HepG2 (cell line): Measurements from ENCODE around the gene PSRC1. TPM values are rescaled to one million over a fixed set of nuclear protein-coding genes. Genes with fewer than 3 reads are reported as not detected.

Experiments
- BORCS8-MEF2B ChIP-seq: sonication (generic); formaldehyde crosslinking; IDR thresholded peaks from 2 replicates; pipeline ENCODE4 v1.8.0; 2022; ENCODE audit warnings: mild to moderate bottlenecking, missing genetic modification reagents
- GRHL1 ChIP-seq: sonication (generic); formaldehyde crosslinking; conservative IDR thresholded peaks from 2 replicates; pipeline ENCODE4 v1.8.0; 2022; ENCODE audit warnings: missing genetic modification reagents
- GZF1 ChIP-seq: sonication (generic); formaldehyde crosslinking; IDR thresholded peaks from 2 replicates; pipeline ENCODE4 v1.5.1; 2020; ENCODE audit warnings: mild to moderate bottlenecking, missing genetic modification reagents
- HDAC2 ChIP-seq: sonication (generic); formaldehyde crosslinking; IDR thresholded peaks from 2 replicates; pipeline ENCODE4 v1.4.0; 2020; ENCODE audit warnings: missing genetic modification reagents
- JDP2 ChIP-seq: sonication (generic); formaldehyde crosslinking; IDR thresholded peaks from 2 replicates; pipeline ENCODE4 v1.8.1; 2022; ENCODE audit warnings: missing genetic modification reagents, borderline replicate concordance
- JUN ChIP-seq: sonication (generic); formaldehyde crosslinking; IDR thresholded peaks from 2 replicates; pipeline ENCODE4 v1.4.0; 2020; ENCODE audit warnings: mild to moderate bottlenecking, missing genetic modification reagents
- KLF6 ChIP-seq: IDR thresholded peaks from 2 replicates; pipeline ENCODE4 v1.8.0; 2016; ENCODE audit warnings: missing biosample characterization, missing genetic modification reagents
- MYC ChIP-seq: sonication (generic); formaldehyde crosslinking; IDR thresholded peaks from 2 replicates; pipeline ENCODE4 v1.9.0; 2021; ENCODE audit warnings: missing genetic modification reagents, borderline replicate concordance
- RARA ChIP-seq: IDR thresholded peaks from 2 replicates; pipeline ENCODE4 v1.6.1; 2016; ENCODE audit warnings: missing genetic modification reagents, missing compliant biosample characterization
- RARG ChIP-seq: sonication (generic); formaldehyde crosslinking; IDR thresholded peaks from 2 replicates; pipeline ENCODE4 v1.4.0; 2020; ENCODE audit warnings: low read depth, mild to moderate bottlenecking, missing genetic modification reagents
- RFX1 ChIP-seq: fragments of 450-650 bp; IDR thresholded peaks from 2 replicates; pipeline ENCODE4 v1.6.1; 2017
- TEAD3 ChIP-seq: optimal IDR thresholded peaks from 2 replicates; pipeline ENCODE3; 2016; ENCODE audit warnings: borderline replicate concordance
- TIGD3 ChIP-seq: sonication (generic); formaldehyde crosslinking; IDR thresholded peaks from 2 replicates; pipeline ENCODE4 v1.5.1; 2020; ENCODE audit warnings: mild to moderate bottlenecking, missing genetic modification reagents, borderline replicate concordance
- TSC22D2 ChIP-seq: sonication (generic); formaldehyde crosslinking; IDR thresholded peaks from 2 replicates; pipeline ENCODE4 v1.5.1; 2020; ENCODE audit warnings: missing genetic modification reagents, mild to moderate bottlenecking, borderline replicate concordance
- ZFP90 ChIP-seq: sonication (generic); formaldehyde crosslinking; IDR thresholded peaks from 2 replicates; pipeline ENCODE4 v1.8.0; 2022; ENCODE audit warnings: missing genetic modification reagents, mild to moderate bottlenecking, inconsistent platforms, borderline replicate concordance
- ZFP91 ChIP-seq: sonication (generic); formaldehyde crosslinking; IDR thresholded peaks from 2 replicates; pipeline ENCODE4 v1.9.0; 2022; ENCODE audit warnings: missing genetic modification reagents, mild to moderate bottlenecking, borderline replicate concordance
- ZMYM3 ChIP-seq: sonication (generic); formaldehyde crosslinking; IDR thresholded peaks from 2 replicates; pipeline ENCODE4 v1.5.1; 2020; ENCODE audit warnings: mild to moderate bottlenecking, missing genetic modification reagents
- ZNF3 ChIP-seq: IDR thresholded peaks from 2 replicates; pipeline ENCODE4 v1.7.0; 2017; ENCODE audit warnings: inconsistent platforms
- ZNF430 ChIP-seq: sonication (generic); formaldehyde crosslinking; IDR thresholded peaks from 2 replicates; pipeline ENCODE4 v1.9.0; 2021; ENCODE audit warnings: mild to moderate bottlenecking, missing genetic modification reagents
- ZNF749 ChIP-seq: sonication (generic); formaldehyde crosslinking; IDR thresholded peaks from 2 replicates; pipeline ENCODE4 v1.8.0; 2022; ENCODE audit warnings: mild to moderate bottlenecking, missing genetic modification reagents, moderate library complexity, borderline replicate concordance
- polyA plus RNA-seq, 8 experiments: library from polyadenylated mRNA; depleted of rRNA in 3 of 8; stranded (reverse) in 7 of 8; unstranded in 1 of 8; fragments of >200 nt; fragmentation: Illumina TruSeq in 4 of 8; extraction: Trizol in 4 of 8; gene quantifications; 2 replicates each; pipeline versions ENCODE4 v1.2.1 to v1.2.3, GENCODE V29; 2011 to 2016; ENCODE audit warnings: low read depth in 4 of 8, missing spikeins in 1 of 8, mixed read lengths in 1 of 8; ENCODE audit not compliant: insufficient read depth in 1 of 8
- total RNA-seq, 5 experiments: library from RNA; depleted of rRNA; stranded (reverse); fragments of >200 nt; fragmentation: Illumina TruSeq; extraction: Trizol; gene quantifications; 2 replicates each; pipeline ENCODE4 v1.2.3, GENCODE V29; 2016; ENCODE audit warnings: low read depth in 1 of 5
- TF ChIP-seq, protein P1 (sequence below): sonication (generic); formaldehyde crosslinking; IDR thresholded peaks from 2 replicates; pipeline ENCODE4 v1.4.0; 2020; ENCODE audit warnings: missing genetic modification reagents

The PSRC1 gene
- total and polyA plus RNA-seq, 2 of the 13 experiments (the other 11 are each of a cell fraction or from before 2014, with no cell fraction given): 28.6 to 30.3 TPM

DNA sequence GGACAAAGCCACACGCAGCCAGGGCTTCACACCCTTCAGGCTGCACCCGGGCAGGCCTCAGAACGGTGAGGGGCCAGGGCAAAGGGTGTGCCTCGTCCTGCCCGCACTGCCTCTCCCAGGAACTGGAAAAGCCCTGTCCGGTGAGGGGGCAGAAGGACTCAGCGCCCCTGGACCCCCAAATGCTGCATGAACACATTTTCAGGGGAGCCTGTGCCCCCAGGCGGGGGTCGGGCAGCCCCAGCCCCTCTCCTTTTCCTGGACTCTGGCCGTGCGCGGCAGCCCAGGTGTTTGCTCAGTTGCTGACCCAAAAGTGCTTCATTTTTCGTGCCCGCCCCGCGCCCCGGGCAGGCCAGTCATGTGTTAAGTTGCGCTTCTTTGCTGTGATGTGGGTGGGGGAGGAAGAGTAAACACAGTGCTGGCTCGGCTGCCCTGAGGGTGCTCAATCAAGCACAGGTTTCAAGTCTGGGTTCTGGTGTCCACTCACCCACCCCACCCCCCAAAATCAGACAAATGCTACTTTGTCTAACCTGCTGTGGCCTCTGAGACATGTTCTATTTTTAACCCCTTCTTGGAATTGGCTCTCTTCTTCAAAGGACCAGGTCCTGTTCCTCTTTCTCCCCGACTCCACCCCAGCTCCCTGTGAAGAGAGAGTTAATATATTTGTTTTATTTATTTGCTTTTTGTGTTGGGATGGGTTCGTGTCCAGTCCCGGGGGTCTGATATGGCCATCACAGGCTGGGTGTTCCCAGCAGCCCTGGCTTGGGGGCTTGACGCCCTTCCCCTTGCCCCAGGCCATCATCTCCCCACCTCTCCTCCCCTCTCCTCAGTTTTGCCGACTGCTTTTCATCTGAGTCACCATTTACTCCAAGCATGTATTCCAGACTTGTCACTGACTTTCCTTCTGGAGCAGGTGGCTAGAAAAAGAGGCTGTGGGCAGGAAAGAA is 8.1 kb downstream of the PSRC1 start (continued):
- no peak for TF ChIP-seq BORCS8-MEF2B
- no peak for TF ChIP-seq JDP2 (CRISPR knock-in tag)
- TF ChIP-seq GRHL1 (CRISPR knock-in tag): no peak
- 0 out of 2 replicates have a peak, but pooled peaks have one; percentile 26 for TF ChIP-seq ZFP90 (CRISPR knock-in tag)
- TF ChIP-seq RFX1: no peak
- peak; percentile 80 for TF ChIP-seq MYC (CRISPR knock-in tag)
- no peak for TF ChIP-seq ZNF3
- peak; percentile 43 for TF ChIP-seq ZMYM3
- TF ChIP-seq TIGD3 (CRISPR knock-in tag): no peak
- TF ChIP-seq TSC22D2 (CRISPR knock-in tag): peak; percentile 57; the same call in 1 of the 2 replicates
- peak; percentile 88 for TF ChIP-seq KLF6
- TF ChIP-seq ZNF749 (CRISPR knock-in tag): no peak
- peak; percentile 59 for TF ChIP-seq RARA
- TF ChIP-seq ZFP91: peak; percentile 71; the same call in 1 of the 2 replicates
- no peak for TF ChIP-seq RARG
- TF ChIP-seq, protein P1, sequence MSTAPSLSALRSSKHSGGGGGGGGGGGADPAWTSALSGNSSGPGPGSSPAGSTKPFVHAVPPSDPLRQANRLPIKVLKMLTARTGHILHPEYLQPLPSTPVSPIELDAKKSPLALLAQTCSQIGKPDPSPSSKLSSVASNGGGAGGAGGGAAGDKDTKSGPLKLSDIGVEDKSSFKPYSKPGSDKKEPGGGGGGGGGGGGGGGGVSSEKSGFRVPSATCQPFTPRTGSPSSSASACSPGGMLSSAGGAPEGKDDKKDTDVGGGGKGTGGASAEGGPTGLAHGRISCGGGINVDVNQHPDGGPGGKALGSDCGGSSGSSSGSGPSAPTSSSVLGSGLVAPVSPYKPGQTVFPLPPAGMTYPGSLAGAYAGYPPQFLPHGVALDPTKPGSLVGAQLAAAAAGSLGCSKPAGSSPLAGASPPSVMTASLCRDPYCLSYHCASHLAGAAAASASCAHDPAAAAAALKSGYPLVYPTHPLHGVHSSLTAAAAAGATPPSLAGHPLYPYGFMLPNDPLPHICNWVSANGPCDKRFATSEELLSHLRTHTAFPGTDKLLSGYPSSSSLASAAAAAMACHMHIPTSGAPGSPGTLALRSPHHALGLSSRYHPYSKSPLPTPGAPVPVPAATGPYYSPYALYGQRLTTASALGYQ: no peak
- TF ChIP-seq HDAC2: peak; percentile 82
- TF ChIP-seq TEAD3 (CRISPR knock-in tag): peak; percentile 73
- peak; percentile 54 for TF ChIP-seq ZNF430
- TF ChIP-seq JUN (CRISPR knock-in tag): no peak
- TF ChIP-seq GZF1 (CRISPR knock-in tag): 0 out of 2 replicates have a peak, but pooled peaks have one; percentile 20
